ENCODE results near the gene LAT.

GRCh38 chr16:28958836-28959235, 26.0 kb upstream of the LAT start:
- TF ChIP-seq CTCF (IDR thresholded peaks at IDR 0.05) (no peak), POLR2A (IDR thresholded peaks at IDR 0.05) (no peak)

Data from lower leg skin (tissue), 3 donors.